Vagina (tissue), 2 donors: Measurements from ENCODE around the gene MRTFB. TPM values are rescaled to one million over a fixed set of nuclear protein-coding genes. Genes with fewer than 3 reads are reported as not detected.

Source experiments
- DNase-seq, 2 donors: peaks; one replicate each; pipeline ENCODE4 v3.0.0-alpha.2; 2017; ENCODE audit errors: extremely low spot score in 2 of 2
- H3K27ac ChIP-seq: fragments of 200-600 bp; sonication (generic); one replicate; pipeline ENCODE4 v1.5.1; 2019
- H3K27me3 ChIP-seq: fragments of 200-600 bp; sonication (generic); one replicate; pipeline ENCODE4 v1.5.1; 2019
- H3K36me3 ChIP-seq, 2 donors: fragments of 200-600 bp; sonication (generic); one replicate each; pipeline ENCODE4 v1.5.1; 2017 to 2019
- H3K4me1 ChIP-seq: fragments of 200-600 bp; sonication (generic); one replicate; pipeline ENCODE4 v1.5.1; 2019
- H3K4me3 ChIP-seq, 2 donors: fragments of 200-600 bp; sonication (generic); 1 replicate in 1 of 2; 2 replicates in 1 of 2; pipeline ENCODE4 v1.5.1; 2016 to 2019
- H3K9me3 ChIP-seq: fragments of 200-600 bp; sonication (generic); one replicate; pipeline ENCODE4 v1.5.1; 2019
- CTCF ChIP-seq, 3 experiments: fragments of 450-650 bp in 2 of 3; fragments of 200-600 bp in 1 of 3; sonication (generic) in 1 of 3; IDR thresholded peaks; one replicate each; pipeline ENCODE4 v1.5.1; 2017 to 2019; ENCODE audit warnings: antibody characterized with exemption in 3 of 3, mild to moderate bottlenecking in 2 of 3, moderate library complexity in 2 of 3
- POLR2A ChIP-seq, 2 donors: fragments of 450-650 bp; IDR thresholded peaks; one replicate each; pipeline ENCODE4 v1.6.1; 2017; ENCODE audit warnings: antibody characterized with exemption in 2 of 2, mild to moderate bottlenecking in 2 of 2, moderate library complexity in 2 of 2
- POLR2AphosphoS5 ChIP-seq, 2 donors: sonication (generic); formaldehyde crosslinking; IDR thresholded peaks; one replicate each; pipeline ENCODE4 v1.9.0; 2017; ENCODE audit warnings: antibody characterized with exemption in 2 of 2, mild to moderate bottlenecking in 2 of 2, low read depth in 1 of 2; ENCODE audit not compliant: insufficient read depth in 1 of 2
- intact Hi-C: fragments of 100-400 bp; cut with DNase I; formaldehyde crosslinking; loops from one replicate; pipeline ENCODE4 v1.15.1; 2023
- total RNA-seq: library from RNA; depleted of rRNA; stranded (reverse); fragments of >200 nt; gene quantifications from one replicate; pipeline ENCODE4 v1.2.3, GENCODE V29; 2016

Gene MRTFB
- total RNA-seq, 1 donor from 2014 or later = 103 TPM

GRCh38 chr16:14251419-14251818 is 180.3 kb downstream of the MRTFB start:
- TF ChIP-seq POLR2A (IDR thresholded peaks at IDR 0.05) (no peak), POLR2AphosphoS5 (IDR thresholded peaks at IDR 0.05; ENCODE audit: insufficient read depth in 1 of 2, low read depth in 1 of 2) (no peak), CTCF (IDR thresholded peaks at IDR 0.05) (no peak)
- no peaks in the 10 kb centered on the region for H3K27me3 ChIP-seq
- no peaks in the 10 kb centered on the region for H3K9me3 ChIP-seq
- no peak overlapping the region for H3K27ac ChIP-seq
- intact Hi-C loops = no loop called here
- peaks cover 0 to 77% of the 10 kb centered on the region in 2 donors for H3K36me3 ChIP-seq
- no peaks in the 10 kb centered on the region for H3K4me1 ChIP-seq
- no peak overlapping the region for H3K4me3 ChIP-seq
- DNase-seq = no peak

- no peaks in the 10 kb centered on the region for H3K9me3 ChIP-seq
- intact Hi-C loops = no loop called here
- no peak for TF ChIP-seq POLR2AphosphoS5 (IDR thresholded peaks at IDR 0.05; ENCODE audit: insufficient read depth in 1 of 2, low read depth in 1 of 2)
- no peak for TF ChIP-seq CTCF (IDR thresholded peaks at IDR 0.05)
- TF ChIP-seq POLR2A (IDR thresholded peaks at IDR 0.05) = no peak
- peaks cover 0 to 68% of the 10 kb centered on the region in 2 donors for H3K36me3 ChIP-seq
- no peak for DNase-seq
- H3K4me3 ChIP-seq = no peak overlapping the region
- H3K4me1 ChIP-seq = no peaks in the 10 kb centered on the region
- no peak overlapping the region for H3K27ac ChIP-seq
- H3K27me3 ChIP-seq = no peaks in the 10 kb centered on the region
Observed at GRCh38 chr16:14252860-14253259, 181.7 kb downstream of the MRTFB start.

GRCh38 chr16:14263011-14263410 is 191.9 kb downstream of the MRTFB start:
- H3K9me3 ChIP-seq = no peaks in the 10 kb centered on the region
- no peak for DNase-seq
- H3K4me3 ChIP-seq = no peak overlapping the region
- TF ChIP-seq CTCF (IDR thresholded peaks at IDR 0.05) (no peak), POLR2A (IDR thresholded peaks at IDR 0.05) (no peak), POLR2AphosphoS5 (IDR thresholded peaks at IDR 0.05; ENCODE audit: insufficient read depth in 1 of 2, low read depth in 1 of 2) (no peak)
- intact Hi-C loops = no loop called here
- H3K4me1 ChIP-seq = no peaks in the 10 kb centered on the region
- peaks cover 0 to 72% of the 10 kb centered on the region in 2 donors for H3K36me3 ChIP-seq
- H3K27me3 ChIP-seq = no peaks in the 10 kb centered on the region
- H3K27ac ChIP-seq = no peak overlapping the region

GRCh38 chr16:14263769-14264168 is 192.7 kb downstream of the MRTFB start:
- Histone ChIP-seq H3K4me3 (no peak overlapping the region), H3K27me3 (no peaks in the 10 kb centered on the region), H3K36me3 (peaks cover 0 to 64% of the 10 kb centered on the region in 2 donors), H3K27ac (no peak overlapping the region), H3K9me3 (no peaks in the 10 kb centered on the region), H3K4me1 (no peaks in the 10 kb centered on the region)
- intact Hi-C loops = no loop called here
- no peak for DNase-seq
- TF ChIP-seq POLR2A (IDR thresholded peaks at IDR 0.05) (no peak), CTCF (IDR thresholded peaks at IDR 0.05) (no peak), POLR2AphosphoS5 (IDR thresholded peaks at IDR 0.05; ENCODE audit: insufficient read depth in 1 of 2, low read depth in 1 of 2) (no peak)

- Histone ChIP-seq H3K27me3 (no peaks in the 10 kb centered on the region), H3K9me3 (no peaks in the 10 kb centered on the region), H3K27ac (no peak overlapping the region), H3K4me1 (no peaks in the 10 kb centered on the region), H3K36me3 (peaks cover 0 to 59% of the 10 kb centered on the region in 2 donors), H3K4me3 (no peak overlapping the region)
- no peak for DNase-seq
- intact Hi-C loops = no loop called here
- TF ChIP-seq POLR2AphosphoS5 (IDR thresholded peaks at IDR 0.05; ENCODE audit: insufficient read depth in 1 of 2, low read depth in 1 of 2) (no peak), CTCF (IDR thresholded peaks at IDR 0.05) (no peak), POLR2A (IDR thresholded peaks at IDR 0.05) (no peak)
Observed at GRCh38 chr16:14264327-14264943, 193.3 kb downstream of the MRTFB start.
